HCT116 (cell line): Measurements from ENCODE around the gene CDC45.

Experiments used
- CBX3 ChIP-seq: IDR thresholded peaks from 2 replicates; pipeline ENCODE4 v1.6.1; 2012; ENCODE audit warnings: low read depth
- CEBPB ChIP-seq: IDR thresholded peaks from 2 replicates; pipeline ENCODE4 v1.6.1; 2012; ENCODE audit warnings: low read depth
- EZH2 ChIP-seq: fragments of 200-600 bp; sonication (generic); IDR thresholded peaks from 2 replicates; pipeline ENCODE4 v1.6.1; 2017; ENCODE audit warnings: antibody characterized with exemption, mixed run types
- EZH2phosphoT487 ChIP-seq: fragments of 200-600 bp; IDR thresholded peaks from 2 replicates; pipeline ENCODE4 v1.6.1; 2018; ENCODE audit warnings: antibody characterized with exemption, borderline replicate concordance
- POLR2A ChIP-seq: IDR thresholded peaks from 2 replicates; pipeline ENCODE4 v1.7.0; 2011; ENCODE audit warnings: borderline replicate concordance; ENCODE audit not compliant: insufficient read depth, insufficient read length; ENCODE audit errors: extremely low read depth
- POLR2AphosphoS5 ChIP-seq: IDR thresholded peaks from 2 replicates; pipeline ENCODE4 v1.6.1; 2011; ENCODE audit warnings: mild to moderate bottlenecking, low read depth, low read length, moderate library complexity
- RAD21 ChIP-seq: IDR thresholded peaks from 2 replicates; pipeline ENCODE4 v1.6.1; 2012; ENCODE audit warnings: low read depth, mild to moderate bottlenecking
- SP1 ChIP-seq: IDR thresholded peaks from 2 replicates; pipeline ENCODE4 v1.6.1; 2012; ENCODE audit warnings: low read depth
- YY1 ChIP-seq: IDR thresholded peaks from 2 replicates; pipeline ENCODE4 v1.6.1; 2011; ENCODE audit warnings: low read length, low read depth, moderate library complexity, mild to moderate bottlenecking; ENCODE audit not compliant: insufficient replicate concordance; ENCODE audit errors: extremely low read depth
- TF ChIP-seq, protein P1 (sequence below), 3 experiments: fragments of 200-600 bp in 1 of 3; sonication (generic) in 1 of 3; IDR thresholded peaks in 2 of 3; conservative IDR thresholded peaks in 1 of 3; 2 replicates each; pipeline ENCODE4 v1.5.1; 2012 to 2017; ENCODE audit warnings: low read depth in 2 of 3, low read length in 2 of 3, antibody characterized with exemption in 1 of 3, borderline replicate concordance in 1 of 3, control low read depth in 1 of 3, mild to moderate bottlenecking in 1 of 3, mixed read lengths in 1 of 3, mixed run types in 1 of 3, moderate library complexity in 1 of 3; ENCODE audit not compliant: insufficient read depth in 1 of 3
- TF ChIP-seq, protein P2 (sequence below): IDR thresholded peaks from 2 replicates; pipeline ENCODE4 v1.6.1; 2012
- TF ChIP-seq, protein P3 (sequence below): IDR thresholded peaks from 2 replicates; pipeline ENCODE4 v1.6.1; 2012; ENCODE audit warnings: low read depth

DNA sequence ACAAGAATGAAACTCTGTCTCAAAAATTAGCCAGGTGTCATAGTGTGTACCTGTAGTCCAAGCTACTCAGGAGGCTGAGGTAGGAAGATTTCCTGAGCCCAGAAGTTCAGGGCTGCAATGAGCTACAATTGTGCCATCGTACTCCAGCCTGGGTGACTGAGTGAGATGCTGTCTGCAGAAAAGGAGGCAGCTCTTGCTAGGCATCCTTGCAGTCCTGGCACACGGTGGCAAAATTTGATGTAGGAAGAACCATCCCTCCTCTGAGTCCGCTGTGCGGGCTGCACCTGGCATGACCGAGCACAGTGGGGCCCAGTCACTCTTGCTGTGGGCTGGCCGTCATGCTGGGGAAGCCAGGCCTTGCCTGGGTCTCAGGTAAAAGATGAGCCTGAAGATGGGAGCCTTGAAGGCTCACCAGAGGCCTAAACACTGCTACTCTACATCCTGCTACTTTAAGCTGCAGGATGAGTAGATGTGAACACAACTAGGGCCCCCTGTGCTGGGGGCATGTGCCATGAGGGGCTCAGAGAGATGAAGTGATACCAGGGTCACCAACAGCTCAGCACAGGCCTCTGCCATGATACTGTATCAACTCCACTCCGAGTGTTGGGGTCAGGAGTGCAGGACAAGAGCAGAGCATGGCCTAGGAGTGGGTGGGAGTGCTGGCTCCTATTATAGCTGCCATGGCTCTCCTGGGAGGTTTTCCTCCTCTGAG lies 18.6 kb downstream of the CDC45 start:
- TF ChIP-seq POLR2A (no peak), RAD21 (no peak), EZH2 (no peak), SP1 (no peak), POLR2AphosphoS5 (no peak), EZH2phosphoT487 (no peak), YY1 (no peak), CEBPB (no peak), CBX3 (no peak)
- TF ChIP-seq, protein P1, sequence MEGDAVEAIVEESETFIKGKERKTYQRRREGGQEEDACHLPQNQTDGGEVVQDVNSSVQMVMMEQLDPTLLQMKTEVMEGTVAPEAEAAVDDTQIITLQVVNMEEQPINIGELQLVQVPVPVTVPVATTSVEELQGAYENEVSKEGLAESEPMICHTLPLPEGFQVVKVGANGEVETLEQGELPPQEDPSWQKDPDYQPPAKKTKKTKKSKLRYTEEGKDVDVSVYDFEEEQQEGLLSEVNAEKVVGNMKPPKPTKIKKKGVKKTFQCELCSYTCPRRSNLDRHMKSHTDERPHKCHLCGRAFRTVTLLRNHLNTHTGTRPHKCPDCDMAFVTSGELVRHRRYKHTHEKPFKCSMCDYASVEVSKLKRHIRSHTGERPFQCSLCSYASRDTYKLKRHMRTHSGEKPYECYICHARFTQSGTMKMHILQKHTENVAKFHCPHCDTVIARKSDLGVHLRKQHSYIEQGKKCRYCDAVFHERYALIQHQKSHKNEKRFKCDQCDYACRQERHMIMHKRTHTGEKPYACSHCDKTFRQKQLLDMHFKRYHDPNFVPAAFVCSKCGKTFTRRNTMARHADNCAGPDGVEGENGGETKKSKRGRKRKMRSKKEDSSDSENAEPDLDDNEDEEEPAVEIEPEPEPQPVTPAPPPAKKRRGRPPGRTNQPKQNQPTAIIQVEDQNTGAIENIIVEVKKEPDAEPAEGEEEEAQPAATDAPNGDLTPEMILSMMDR (IDR thresholded peaks at IDR 0.05 in 2 of 3, conservative IDR thresholded peaks at IDR 0.05 in 1 of 3; ENCODE audit: borderline replicate concordance in 1 of 3, insufficient read depth in 1 of 3, low read depth in 2 of 3, low read length in 2 of 3): no peak
- TF ChIP-seq, protein P2, sequence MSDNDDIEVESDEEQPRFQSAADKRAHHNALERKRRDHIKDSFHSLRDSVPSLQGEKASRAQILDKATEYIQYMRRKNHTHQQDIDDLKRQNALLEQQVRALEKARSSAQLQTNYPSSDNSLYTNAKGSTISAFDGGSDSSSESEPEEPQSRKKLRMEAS: no peak
- TF ChIP-seq, protein P3, sequence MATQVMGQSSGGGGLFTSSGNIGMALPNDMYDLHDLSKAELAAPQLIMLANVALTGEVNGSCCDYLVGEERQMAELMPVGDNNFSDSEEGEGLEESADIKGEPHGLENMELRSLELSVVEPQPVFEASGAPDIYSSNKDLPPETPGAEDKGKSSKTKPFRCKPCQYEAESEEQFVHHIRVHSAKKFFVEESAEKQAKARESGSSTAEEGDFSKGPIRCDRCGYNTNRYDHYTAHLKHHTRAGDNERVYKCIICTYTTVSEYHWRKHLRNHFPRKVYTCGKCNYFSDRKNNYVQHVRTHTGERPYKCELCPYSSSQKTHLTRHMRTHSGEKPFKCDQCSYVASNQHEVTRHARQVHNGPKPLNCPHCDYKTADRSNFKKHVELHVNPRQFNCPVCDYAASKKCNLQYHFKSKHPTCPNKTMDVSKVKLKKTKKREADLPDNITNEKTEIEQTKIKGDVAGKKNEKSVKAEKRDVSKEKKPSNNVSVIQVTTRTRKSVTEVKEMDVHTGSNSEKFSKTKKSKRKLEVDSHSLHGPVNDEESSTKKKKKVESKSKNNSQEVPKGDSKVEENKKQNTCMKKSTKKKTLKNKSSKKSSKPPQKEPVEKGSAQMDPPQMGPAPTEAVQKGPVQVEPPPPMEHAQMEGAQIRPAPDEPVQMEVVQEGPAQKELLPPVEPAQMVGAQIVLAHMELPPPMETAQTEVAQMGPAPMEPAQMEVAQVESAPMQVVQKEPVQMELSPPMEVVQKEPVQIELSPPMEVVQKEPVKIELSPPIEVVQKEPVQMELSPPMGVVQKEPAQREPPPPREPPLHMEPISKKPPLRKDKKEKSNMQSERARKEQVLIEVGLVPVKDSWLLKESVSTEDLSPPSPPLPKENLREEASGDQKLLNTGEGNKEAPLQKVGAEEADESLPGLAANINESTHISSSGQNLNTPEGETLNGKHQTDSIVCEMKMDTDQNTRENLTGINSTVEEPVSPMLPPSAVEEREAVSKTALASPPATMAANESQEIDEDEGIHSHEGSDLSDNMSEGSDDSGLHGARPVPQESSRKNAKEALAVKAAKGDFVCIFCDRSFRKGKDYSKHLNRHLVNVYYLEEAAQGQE: no peak
